Testis (tissue), 2 donors: Measurements from ENCODE around the gene MAP7.

ENCODE experiments used
- CTCF ChIP-seq, 3 experiments: fragments of 450-650 bp in 2 of 3; fragments of 200-600 bp in 1 of 3; sonication (generic) in 1 of 3; IDR thresholded peaks; one replicate each; pipeline ENCODE4 v1.5.1; 2016 to 2019; ENCODE audit warnings: antibody characterized with exemption in 3 of 3, mild to moderate bottlenecking in 2 of 3, moderate library complexity in 1 of 3
- POLR2A ChIP-seq: fragments of 450-650 bp; IDR thresholded peaks from one replicate; pipeline ENCODE4 v1.6.1; 2017; ENCODE audit warnings: antibody characterized with exemption, mild to moderate bottlenecking, moderate library complexity

- TF ChIP-seq CTCF (IDR thresholded peaks at IDR 0.05): no peak
- no peak for TF ChIP-seq POLR2A
These were observed 179.1 kb downstream of the MAP7 start for GRCh38 chr6:136370988-136371728.
